PC-3 (cell line): ENCODE results near the gene PCK2. TPM values are rescaled to one million over a fixed set of nuclear protein-coding genes. Genes with fewer than 3 reads are reported as not detected.

Experiments used
- ATAC-seq: fragments of 200-7000 bp; cut with Tn5 transposase; 2 replicates; pipeline ENCODE4 v1.9.1; 2020; ENCODE audit warnings: mild to moderate bottlenecking, moderate library complexity
- BruUV-seq: library from RNA; stranded (reverse); fragments of 400-500 nt; replicated peaks from 2 replicates; lab custom pipeline; 2021; lab: Mats Ljungman, UMichigan
- CTCF ChIA-PET: fragments of 300-600 bp; sonication (Branson Sonifier 250); formaldehyde crosslinking; loops from one replicate; lab custom pipeline; 2022; ENCODE audit warnings: antibody characterized with exemption; lab: Charles Lee
- POLR2A ChIA-PET: fragments of 300-600 bp; sonication (Branson Sonifier 250); formaldehyde crosslinking; loops from one replicate; lab custom pipeline; 2022; ENCODE audit warnings: antibody characterized with exemption; ENCODE audit not compliant: unreplicated experiment; lab: Charles Lee
- DNase-seq: peaks from one replicate; pipeline ENCODE4 v3.0.0-alpha.2; 2015
- H2AFZ ChIP-seq: fragments of 300-600 bp; sonication (generic); 2 replicates; pipeline ENCODE4 v1.6.0; 2016; ENCODE audit warnings: antibody characterized with exemption, low read length
- H3F3A ChIP-seq: fragments of 300-600 bp; sonication (generic); one replicate; pipeline ENCODE4 v1.6.0; 2017; ENCODE audit warnings: antibody characterized with exemption, low read length, control low read depth, mild to moderate bottlenecking; ENCODE audit not compliant: unreplicated experiment
- H3K27ac ChIP-seq: fragments of 300-600 bp; sonication (generic); 2 replicates; pipeline ENCODE4 v1.5.1; 2016; ENCODE audit warnings: mild to moderate bottlenecking, low read length
- H3K27me3 ChIP-seq: fragments of 300-600 bp; sonication (generic); 2 replicates; pipeline ENCODE4 v1.6.1; 2016; ENCODE audit warnings: low read length, mixed read lengths
- H3K36me3 ChIP-seq: fragments of 300-600 bp; sonication (generic); 2 replicates; pipeline ENCODE4 v1.6.1; 2016; ENCODE audit warnings: low read depth, mixed run types, low read length, mixed read lengths
- H3K4me1 ChIP-seq: fragments of 300-600 bp; sonication (generic); 2 replicates; pipeline ENCODE4 v1.5.1; 2016; ENCODE audit warnings: low read length; ENCODE audit not compliant: insufficient read depth
- H3K4me2 ChIP-seq: fragments of 300-600 bp; sonication (generic); 2 replicates; pipeline ENCODE4 v1.6.0; 2016; ENCODE audit warnings: low read length
- H3K4me3 ChIP-seq: fragments of 300-600 bp; sonication (generic); 2 replicates; pipeline ENCODE4 v1.5.1; 2016; ENCODE audit warnings: mild to moderate bottlenecking, low read length, mixed read lengths
- H3K79me2 ChIP-seq: fragments of 300-600 bp; sonication (generic); 2 replicates; pipeline ENCODE4 v1.6.1; 2017; ENCODE audit warnings: low read length, mixed read lengths
- H3K9ac ChIP-seq: fragments of 300-600 bp; sonication (generic); 2 replicates; pipeline ENCODE4 v1.6.0; 2016; ENCODE audit warnings: mild to moderate bottlenecking, low read length
- H3K9me2 ChIP-seq: fragments of 300-600 bp; sonication (generic); replicated peaks from 2 replicates; pipeline ENCODE4 v1.6.1; 2016; ENCODE audit warnings: mixed run types, low read length, mixed read lengths
- H3K9me3 ChIP-seq: fragments of 300-600 bp; sonication (generic); 2 replicates; pipeline ENCODE4 v1.6.1; 2016; ENCODE audit warnings: low read length, mixed read lengths
- H4K20me1 ChIP-seq: fragments of 300-600 bp; sonication (generic); 2 replicates; pipeline ENCODE4 v1.6.1; 2016; ENCODE audit warnings: low read length, mixed read lengths
- EZH2 ChIP-seq: fragments of 300-600 bp; sonication (generic); IDR thresholded peaks from one replicate; pipeline ENCODE4 v1.6.1; 2017; ENCODE audit warnings: antibody characterized with exemption, mild to moderate bottlenecking, low read length; ENCODE audit not compliant: unreplicated experiment
- EZH2phosphoT487 ChIP-seq: fragments of 300-600 bp; sonication (generic); IDR thresholded peaks from 2 replicates; pipeline ENCODE4 v1.6.1; 2018; ENCODE audit warnings: mild to moderate bottlenecking, antibody characterized with exemption, low read length, borderline replicate concordance
- intact Hi-C: fragments of 100-400 bp; cut with micrococcal nuclease; formaldehyde crosslinking; loops from 2 replicates; pipeline ENCODE4 v1.9.0; 2023
- total RNA-seq: library from RNA; depleted of rRNA; stranded (reverse); fragments of >200 nt; gene quantifications from 2 replicates; pipeline ENCODE4 v1.2.3, GENCODE V29; 2014
- TF ChIP-seq, protein P1 (sequence below): fragments of 300-600 bp; sonication (generic); conservative IDR thresholded peaks from 2 replicates; pipeline ENCODE4 v1.5.1; 2017; ENCODE audit warnings: antibody characterized with exemption, low read depth, mild to moderate bottlenecking, low read length

The PCK2 gene
- total RNA-seq, 1 experiment from 2014 or later: 11.6 TPM

GRCh38 chr14:24063263-24063836 is 30.8 kb upstream of the PCK2 start:
- Histone ChIP-seq H3K4me3 (no peak overlapping the region), H4K20me1 (no peaks in the 10 kb centered on the region), H3K9me2 (no peaks in the 10 kb centered on the region), H3K36me3 (no peaks in the 10 kb centered on the region), H2AFZ (no peak overlapping the region), H3K27ac (no peak overlapping the region), H3K4me1 (no peaks in the 10 kb centered on the region), H3K79me2 (no peaks in the 10 kb centered on the region), H3K27me3 (0 out of 2 replicates have a peak, but pooled peaks cover 1% of the 10 kb centered on the region), H3K9ac (no peak overlapping the region), H3F3A (no peaks in the 10 kb centered on the region), H3K4me2 (no peak overlapping the region), H3K9me3 (no peaks in the 10 kb centered on the region)
- CTCF ChIA-PET: interaction anchor here (1.0 kb wide), 1 partner anchor 13 kb away, joined by 3 read pairs; no protein-coding TSS in a partner anchor
- DNase-seq (peak; percentile 9), ATAC-seq (no peak)
- no peak for TF ChIP-seq EZH2phosphoT487
- no peak for TF ChIP-seq EZH2
- TF ChIP-seq, protein P1, sequence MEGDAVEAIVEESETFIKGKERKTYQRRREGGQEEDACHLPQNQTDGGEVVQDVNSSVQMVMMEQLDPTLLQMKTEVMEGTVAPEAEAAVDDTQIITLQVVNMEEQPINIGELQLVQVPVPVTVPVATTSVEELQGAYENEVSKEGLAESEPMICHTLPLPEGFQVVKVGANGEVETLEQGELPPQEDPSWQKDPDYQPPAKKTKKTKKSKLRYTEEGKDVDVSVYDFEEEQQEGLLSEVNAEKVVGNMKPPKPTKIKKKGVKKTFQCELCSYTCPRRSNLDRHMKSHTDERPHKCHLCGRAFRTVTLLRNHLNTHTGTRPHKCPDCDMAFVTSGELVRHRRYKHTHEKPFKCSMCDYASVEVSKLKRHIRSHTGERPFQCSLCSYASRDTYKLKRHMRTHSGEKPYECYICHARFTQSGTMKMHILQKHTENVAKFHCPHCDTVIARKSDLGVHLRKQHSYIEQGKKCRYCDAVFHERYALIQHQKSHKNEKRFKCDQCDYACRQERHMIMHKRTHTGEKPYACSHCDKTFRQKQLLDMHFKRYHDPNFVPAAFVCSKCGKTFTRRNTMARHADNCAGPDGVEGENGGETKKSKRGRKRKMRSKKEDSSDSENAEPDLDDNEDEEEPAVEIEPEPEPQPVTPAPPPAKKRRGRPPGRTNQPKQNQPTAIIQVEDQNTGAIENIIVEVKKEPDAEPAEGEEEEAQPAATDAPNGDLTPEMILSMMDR: no peak
- POLR2A ChIA-PET: no interaction called here
- BruUV-seq: no TSS peak
- intact Hi-C loops: no loop called here

GRCh38 chr14:24064091-24064795 is 29.9 kb upstream of the PCK2 start:
- BruUV-seq: no TSS peak

More at GRCh38 chr14:24064091-24064795, 29.9 kb upstream of the PCK2 start:
- DNase-seq (no peak), ATAC-seq (no peak)
- Histone ChIP-seq H3K27me3 (0 out of 2 replicates have a peak, but pooled peaks cover 3% of the 10 kb centered on the region), H3K9ac (no peak overlapping the region), H3K4me3 (no peak overlapping the region), H3K4me2 (no peak overlapping the region), H3K36me3 (no peaks in the 10 kb centered on the region), H3K9me3 (no peaks in the 10 kb centered on the region), H3K9me2 (no peaks in the 10 kb centered on the region), H2AFZ (no peak overlapping the region), H3F3A (no peaks in the 10 kb centered on the region), H3K4me1 (no peaks in the 10 kb centered on the region), H4K20me1 (no peaks in the 10 kb centered on the region), H3K79me2 (no peaks in the 10 kb centered on the region), H3K27ac (no peak overlapping the region)
- POLR2A ChIA-PET: no interaction called here
- intact Hi-C loops: no loop called here
- CTCF ChIA-PET: interaction anchor here (1.0 kb wide), 1 partner anchor 14 kb away, joined by 3 read pairs; no protein-coding TSS in a partner anchor
- no peak for TF ChIP-seq EZH2phosphoT487
- TF ChIP-seq, protein P1: no peak
- no peak for TF ChIP-seq EZH2
